HG03342 (cell line): ENCODE results near the gene KRTAP10-1.
"Not testable (repeated sequence)": the region's sequence is repeated elsewhere in the genome, so short reads cannot be mapped to it uniquely, and the experiment has no call there.

Source experiments
- ATAC-seq: cut with Tn5 transposase; IDR thresholded peaks from one replicate; pipeline ENCODE4 v1.9.1; 2021; ENCODE audit warnings: mild to moderate bottlenecking, moderate library complexity; ENCODE audit not compliant: unreplicated experiment

The KRTAP10-1 gene

GRCh38 chr21:44539991-44540666, at the start of gene KRTAP10-1:
KRTAP10-1 (minus strand) TSS chr21:44540195; CDS start chr21:44540150, 45 bp downstream.
- ATAC-seq, result no peak

GRCh38 chr21:44589094-44589493, 49.1 kb upstream of the KRTAP10-1 start:
- ATAC-seq, result no peak

GRCh38 chr21:44585892-44586291, 45.9 kb upstream of the KRTAP10-1 start:
- no peak for ATAC-seq

GRCh38 chr21:44583800-44584147, 43.8 kb upstream of the KRTAP10-1 start:
- ATAC-seq, result no peak

- no peak for ATAC-seq
Measured at GRCh38 chr21:44583089-44583799, 43.2 kb upstream of the KRTAP10-1 start.

GRCh38 chr21:44582055-44582454, 42.1 kb upstream of the KRTAP10-1 start:
- no peak for ATAC-seq

GRCh38 chr21:44581158-44581557, 41.2 kb upstream of the KRTAP10-1 start:
- ATAC-seq, result no peak

GRCh38 chr21:44580231-44580821, 40.3 kb upstream of the KRTAP10-1 start, which contains the start of gene KRTAP10-5:
KRTAP10-5 (minus strand) TSS chr21:44580604; CDS start chr21:44580578, 26 bp downstream.
- ATAC-seq, result not testable (repeated sequence)

- no peak for ATAC-seq
Measured at GRCh38 chr21:44579833-44580144, 39.8 kb upstream of the KRTAP10-1 start.

- no peak for ATAC-seq
Measured at GRCh38 chr21:44579056-44579832, 39.2 kb upstream of the KRTAP10-1 start.

GRCh38 chr21:44578371-44579055, 38.5 kb upstream of the KRTAP10-1 start:
- ATAC-seq, result no peak

GRCh38 chr21:44576025-44576420, 36.0 kb upstream of the KRTAP10-1 start:
- ATAC-seq, result no peak

- no peak for ATAC-seq
Measured at GRCh38 chr21:44575307-44576024, 35.5 kb upstream of the KRTAP10-1 start.

GRCh38 chr21:44574457-44575306, 34.7 kb upstream of the KRTAP10-1 start:
- no peak for ATAC-seq

- ATAC-seq, result not testable (repeated sequence)
Measured at GRCh38 chr21:44573630-44574456, 33.8 kb upstream of the KRTAP10-1 start, which contains the start of gene KRTAP10-4. KRTAP10-4 (plus strand) TSS chr21:44573729; CDS start chr21:44573759, 30 bp downstream.

GRCh38 chr21:44572959-44573583, 33.1 kb upstream of the KRTAP10-1 start:
- ATAC-seq, result no peak

- no peak for ATAC-seq
Measured at GRCh38 chr21:44571844-44572782, 32.1 kb upstream of the KRTAP10-1 start.
